Ovary (tissue), 3 donors: ENCODE results near the gene GRK4.

Source experiments
- EP300 ChIP-seq: sonication (generic); formaldehyde crosslinking; IDR thresholded peaks from one replicate; pipeline ENCODE4 v1.6.1; 2017; ENCODE audit warnings: antibody characterized with exemption
- TF ChIP-seq, protein P1 (sequence below), 3 donors: fragments of 450-650 bp in 2 of 3; fragments of 200-600 bp in 1 of 3; IDR thresholded peaks; one replicate each; pipeline versions ENCODE4 v1.5.1 to v1.8.0; 2016 to 2022; ENCODE audit warnings: antibody characterized with exemption in 3 of 3, mild to moderate bottlenecking in 1 of 3
- donor health status: DM: no; HTN: no; CAD: no.

DNA sequence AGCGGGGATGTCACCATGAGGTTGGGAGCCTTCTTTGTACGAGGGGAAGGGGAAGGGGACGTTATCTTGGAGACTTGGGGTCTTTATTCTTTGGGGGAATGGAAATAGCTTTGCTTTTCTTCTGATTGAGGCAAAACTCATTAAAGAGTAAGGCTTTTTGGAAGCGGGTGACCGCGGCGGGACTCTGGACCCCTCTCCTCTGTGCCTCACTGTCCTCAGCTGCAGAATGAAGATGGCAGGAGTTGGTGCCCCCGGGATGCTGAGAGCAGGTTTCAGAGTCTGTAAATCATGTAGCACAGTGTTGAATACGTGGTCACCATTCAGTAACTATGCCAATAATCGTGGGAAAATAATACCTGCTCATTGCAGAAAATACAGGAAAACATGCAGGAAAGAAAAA, 78.9 kb downstream of the GRK4 start:
- TF ChIP-seq, protein P1, sequence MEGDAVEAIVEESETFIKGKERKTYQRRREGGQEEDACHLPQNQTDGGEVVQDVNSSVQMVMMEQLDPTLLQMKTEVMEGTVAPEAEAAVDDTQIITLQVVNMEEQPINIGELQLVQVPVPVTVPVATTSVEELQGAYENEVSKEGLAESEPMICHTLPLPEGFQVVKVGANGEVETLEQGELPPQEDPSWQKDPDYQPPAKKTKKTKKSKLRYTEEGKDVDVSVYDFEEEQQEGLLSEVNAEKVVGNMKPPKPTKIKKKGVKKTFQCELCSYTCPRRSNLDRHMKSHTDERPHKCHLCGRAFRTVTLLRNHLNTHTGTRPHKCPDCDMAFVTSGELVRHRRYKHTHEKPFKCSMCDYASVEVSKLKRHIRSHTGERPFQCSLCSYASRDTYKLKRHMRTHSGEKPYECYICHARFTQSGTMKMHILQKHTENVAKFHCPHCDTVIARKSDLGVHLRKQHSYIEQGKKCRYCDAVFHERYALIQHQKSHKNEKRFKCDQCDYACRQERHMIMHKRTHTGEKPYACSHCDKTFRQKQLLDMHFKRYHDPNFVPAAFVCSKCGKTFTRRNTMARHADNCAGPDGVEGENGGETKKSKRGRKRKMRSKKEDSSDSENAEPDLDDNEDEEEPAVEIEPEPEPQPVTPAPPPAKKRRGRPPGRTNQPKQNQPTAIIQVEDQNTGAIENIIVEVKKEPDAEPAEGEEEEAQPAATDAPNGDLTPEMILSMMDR (IDR thresholded peaks at IDR 0.05): no peak
- no peak for TF ChIP-seq EP300
